Neuronal stem cell (in vitro differentiated cells): ENCODE results near the gene ANXA10.
"Not testable (repeated sequence)": the region's sequence is repeated elsewhere in the genome, so short reads cannot be mapped to it uniquely, and the experiment has no call there.

Source experiments
- DNase-seq: peaks from one replicate; pipeline ENCODE4 v3.0.0-alpha.2; 2013; ENCODE audit warnings: low spot score
- H2AFZ ChIP-seq: one replicate; pipeline ENCODE4 v1.6.1; 2013; ENCODE audit warnings: mild to moderate bottlenecking, low read length, inconsistent platforms
- H2AK5ac ChIP-seq: 2 replicates; pipeline ENCODE4 v1.6.1; 2013; ENCODE audit warnings: low read depth, mild to moderate bottlenecking, inconsistent platforms, low read length, moderate library complexity, mixed read lengths
- H2BK120ac ChIP-seq: 2 replicates; pipeline ENCODE4 v1.6.1; 2013; ENCODE audit warnings: low read depth, mild to moderate bottlenecking, inconsistent platforms, low read length, moderate library complexity, mixed read lengths
- H2BK12ac ChIP-seq: one replicate; pipeline ENCODE4 v1.6.1; 2013; ENCODE audit warnings: low read length, inconsistent platforms
- H2BK15ac ChIP-seq: 2 replicates; pipeline ENCODE4 v1.6.1; 2013; ENCODE audit warnings: mild to moderate bottlenecking, low read length, inconsistent platforms, mixed read lengths
- H2BK5ac ChIP-seq: one replicate; pipeline ENCODE4 v1.6.1; 2013; ENCODE audit warnings: inconsistent platforms, mild to moderate bottlenecking, low read length, moderate library complexity
- H3K14ac ChIP-seq: one replicate; pipeline ENCODE4 v1.6.1; 2013; ENCODE audit warnings: low read length, inconsistent platforms
- H3K18ac ChIP-seq: 2 replicates; pipeline ENCODE4 v1.6.1; 2013; ENCODE audit warnings: low read length, inconsistent platforms
- H3K23ac ChIP-seq: 2 replicates; pipeline ENCODE4 v1.6.1; 2013; ENCODE audit warnings: low read depth, mild to moderate bottlenecking, mixed read lengths, low read length, inconsistent platforms; ENCODE audit not compliant: poor library complexity
- H3K27ac ChIP-seq: replicated peaks from 3 replicates; pipeline ENCODE4 v1.5.1; 2013; ENCODE audit warnings: low read length, inconsistent platforms
- H3K27me3 ChIP-seq, 3 experiments: 2 replicates each; pipeline ENCODE4 v1.6.1; 2013; ENCODE audit warnings: low read length in 3 of 3, mild to moderate bottlenecking in 2 of 3, inconsistent platforms in 1 of 3, low read depth in 1 of 3, mixed read lengths in 1 of 3, moderate library complexity in 1 of 3; ENCODE audit not compliant: control insufficient read depth in 3 of 3, insufficient read depth in 3 of 3
- H3K36me3 ChIP-seq, 2 donors: replicated peaks in 1 of 2; 2 replicates each; pipeline ENCODE4 v1.6.1; 2013; ENCODE audit warnings: low read length in 2 of 2; ENCODE audit not compliant: control insufficient read depth in 2 of 2, insufficient read depth in 2 of 2
- H3K4ac ChIP-seq: 2 replicates; pipeline ENCODE4 v1.6.1; 2013; ENCODE audit warnings: inconsistent platforms, mild to moderate bottlenecking, low read length, moderate library complexity
- H3K4me1 ChIP-seq, 2 donors: 1 replicate in 1 of 2; 2 replicates in 1 of 2; pipeline ENCODE4 v1.6.1; 2013; ENCODE audit warnings: low read length in 2 of 2, low read depth in 1 of 2; ENCODE audit not compliant: control insufficient read depth in 2 of 2, insufficient read depth in 1 of 2
- H3K4me2 ChIP-seq: one replicate; pipeline ENCODE4 v1.6.1; 2013; ENCODE audit warnings: mild to moderate bottlenecking, low read length, inconsistent platforms; ENCODE audit not compliant: insufficient read depth, poor library complexity, severe bottlenecking
- H3K4me3 ChIP-seq, 2 donors: 2 replicates each; pipeline ENCODE4 v1.5.1; 2013; ENCODE audit warnings: low read length in 2 of 2, mild to moderate bottlenecking in 2 of 2, inconsistent platforms in 1 of 2, moderate library complexity in 1 of 2
- H3K79me1 ChIP-seq: one replicate; pipeline ENCODE4 v1.6.1; 2013; ENCODE audit warnings: low read depth, mild to moderate bottlenecking, inconsistent platforms, low read length, moderate library complexity
- H3K9ac ChIP-seq: one replicate; pipeline ENCODE4 v1.6.1; 2013; ENCODE audit warnings: mild to moderate bottlenecking, low read depth, low read length, inconsistent platforms; ENCODE audit not compliant: poor library complexity
- H3K9me3 ChIP-seq, 2 donors: replicated peaks in 1 of 2; 2 replicates each; pipeline versions ENCODE3 to v1.6.1; 2013; ENCODE audit warnings: low read length in 2 of 2, mild to moderate bottlenecking in 2 of 2, inconsistent platforms in 1 of 2, low read depth in 1 of 2, mixed read lengths in 1 of 2, moderate library complexity in 1 of 2; ENCODE audit not compliant: control insufficient read depth in 2 of 2, insufficient read depth in 1 of 2
- H4K8ac ChIP-seq: one replicate; pipeline ENCODE4 v1.6.1; 2013; ENCODE audit warnings: low read depth, mild to moderate bottlenecking, inconsistent platforms, low read length, moderate library complexity
- H4K91ac ChIP-seq: one replicate; pipeline ENCODE4 v1.6.1; 2013; ENCODE audit warnings: low read length, low read depth, mild to moderate bottlenecking, inconsistent platforms; ENCODE audit not compliant: poor library complexity
- WGBS, 2 donors: extraction: QIAGEN DNeasy Blood & Tissue Kit; methylation state at CpG; one replicate each; pipeline ENCODE4 v1.1.7; 2013; ENCODE audit warnings: missing lambda C conversion rate in 2 of 2, mixed read lengths in 1 of 2; ENCODE audit not compliant: insufficient read length in 2 of 2, insufficient replicate concordance in 1 of 2; ENCODE audit errors: extremely low coverage in 2 of 2; 5-methylcytosine and 5-hydroxymethylcytosine counted together

Gene ANXA10

DNA sequence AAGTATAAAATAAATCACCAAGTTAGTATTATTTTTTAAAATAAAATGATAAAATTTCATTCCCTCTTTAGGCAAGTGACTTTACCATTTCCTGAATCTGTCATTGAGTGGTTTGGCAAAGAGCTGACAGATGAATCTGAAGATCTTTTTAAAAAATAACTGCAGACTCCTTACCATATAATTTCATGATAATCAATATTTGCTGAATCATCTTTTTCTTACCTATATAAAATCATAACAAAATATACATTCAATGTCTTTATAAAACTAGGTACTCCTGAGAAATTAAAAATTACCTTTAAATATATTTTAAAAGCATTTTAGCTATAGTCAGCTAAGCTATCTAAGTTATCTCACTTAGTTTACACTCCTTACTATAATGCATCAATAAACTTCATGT lies 17.2 kb downstream of the ANXA10 start:
- no peak overlapping the region for H2BK120ac ChIP-seq
- H3K4me2 ChIP-seq = no peak overlapping the region
- no peak overlapping the region for H3K18ac ChIP-seq
- H3K4me1 ChIP-seq = no peaks in the 10 kb centered on the region
- H3K4ac ChIP-seq = no peak overlapping the region
- H3K14ac ChIP-seq = no peak overlapping the region
- no peaks in the 10 kb centered on the region for H3K27me3 ChIP-seq
- no peaks in the 10 kb centered on the region for H3K79me1 ChIP-seq
- no peak overlapping the region for H3K9ac ChIP-seq
- no peak overlapping the region for H4K91ac ChIP-seq
- H2BK12ac ChIP-seq = no peak overlapping the region
- H3K4me3 ChIP-seq = no peak overlapping the region
- H3K36me3 ChIP-seq = no peaks in the 10 kb centered on the region
- no peak overlapping the region for H4K8ac ChIP-seq
- H3K23ac ChIP-seq = no peak overlapping the region
- H2BK5ac ChIP-seq = no peak overlapping the region
- no peak overlapping the region for H2AFZ ChIP-seq
- no peak overlapping the region for H2BK15ac ChIP-seq
- no peak for DNase-seq
- H2AK5ac ChIP-seq = no peak overlapping the region
- no peaks in the 10 kb centered on the region for H3K9me3 ChIP-seq
- H3K27ac ChIP-seq = no peak overlapping the region

DNA sequence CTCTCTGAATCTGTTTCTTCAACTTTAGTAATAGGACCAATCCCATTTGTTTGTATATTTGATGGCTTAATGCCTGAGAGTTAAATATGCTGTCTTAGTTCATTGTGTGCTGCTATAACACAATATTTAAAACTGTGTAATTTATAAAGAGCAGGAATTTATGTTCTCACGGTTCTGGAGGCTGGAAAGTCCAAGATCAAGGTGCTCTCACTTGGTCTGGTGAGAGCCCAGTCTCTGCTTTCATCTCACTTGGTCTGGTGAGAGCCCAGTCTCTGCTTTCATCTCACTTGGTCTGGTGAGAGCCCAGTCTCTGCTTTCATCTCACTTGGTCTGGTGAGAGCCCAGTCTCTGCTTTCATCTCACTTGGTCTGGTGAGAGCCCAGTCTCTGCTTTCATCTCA lies 20.7 kb downstream of the ANXA10 start:
- not testable (repeated sequence) for H4K8ac ChIP-seq, H3K36me3 ChIP-seq, H4K91ac ChIP-seq, H2BK5ac ChIP-seq, H3K27ac ChIP-seq, H3K79me1 ChIP-seq, H2BK12ac ChIP-seq, H2BK120ac ChIP-seq, DNase-seq, H2BK15ac ChIP-seq, H3K23ac ChIP-seq, H3K4ac ChIP-seq, H3K4me1 ChIP-seq, H3K9me3 ChIP-seq, H3K4me2 ChIP-seq, H3K18ac ChIP-seq, H3K14ac ChIP-seq, H2AK5ac ChIP-seq, H3K27me3 ChIP-seq, H3K9ac ChIP-seq
- Histone ChIP-seq H3K4me3 (peak overlapping the region in 1 of 2 donors; percentile 24), H2AFZ (peak overlapping the region; percentile 77)
- no CpG with 5 or more reads among the region's 1 CpG for WGBS, 2 donors

DNA sequence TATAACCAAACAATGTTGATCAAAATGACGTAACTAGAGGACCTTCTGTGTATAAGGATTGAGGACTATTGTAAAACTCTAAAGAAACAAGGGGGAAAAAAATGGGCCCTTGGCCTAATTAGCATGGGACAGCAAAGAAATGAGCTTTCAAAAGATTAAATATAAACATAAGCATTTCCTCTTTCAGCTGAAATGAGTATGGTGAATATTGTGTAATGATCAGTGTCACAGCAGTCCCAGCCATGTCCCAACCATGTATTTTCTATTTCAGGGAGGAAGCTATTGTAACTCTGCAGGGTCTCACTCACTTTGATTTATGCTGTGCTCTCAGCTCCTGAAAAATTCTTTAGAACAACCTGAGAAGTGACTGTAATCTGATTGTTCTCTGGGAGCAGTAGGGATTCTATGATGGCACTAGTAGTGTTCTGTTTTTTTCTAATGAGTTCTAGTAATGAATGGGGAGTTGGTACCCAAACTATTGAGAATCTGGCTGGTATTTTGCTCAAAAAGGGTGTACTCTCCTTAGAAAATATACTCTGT lies 25.8 kb downstream of the ANXA10 start:
- no peaks in the 10 kb centered on the region for H3K36me3 ChIP-seq
- no peak for DNase-seq
- H2BK12ac ChIP-seq = no peak overlapping the region
- H4K91ac ChIP-seq = no peak overlapping the region
- H3K79me1 ChIP-seq = no peaks in the 10 kb centered on the region
- no peak overlapping the region for H3K4ac ChIP-seq
- H2BK5ac ChIP-seq = no peak overlapping the region
- H2AFZ ChIP-seq = no peak overlapping the region
- no peak overlapping the region for H3K27ac ChIP-seq
- H3K4me2 ChIP-seq = no peak overlapping the region
- no peak overlapping the region for H3K9ac ChIP-seq
- no CpG with 5 or more reads among the region's 1 CpG for WGBS, 2 donors
- H3K23ac ChIP-seq = no peak overlapping the region
- H2BK120ac ChIP-seq = no peak overlapping the region
- no peak overlapping the region for H2BK15ac ChIP-seq
- H4K8ac ChIP-seq = no peak overlapping the region
- H3K9me3 ChIP-seq = no peaks in the 10 kb centered on the region
- H3K27me3 ChIP-seq = no peaks in the 10 kb centered on the region
- H3K14ac ChIP-seq = no peak overlapping the region
- H3K4me1 ChIP-seq = no peaks in the 10 kb centered on the region
- no peak overlapping the region for H3K4me3 ChIP-seq
- no peak overlapping the region for H3K18ac ChIP-seq
- H2AK5ac ChIP-seq = no peak overlapping the region

DNA sequence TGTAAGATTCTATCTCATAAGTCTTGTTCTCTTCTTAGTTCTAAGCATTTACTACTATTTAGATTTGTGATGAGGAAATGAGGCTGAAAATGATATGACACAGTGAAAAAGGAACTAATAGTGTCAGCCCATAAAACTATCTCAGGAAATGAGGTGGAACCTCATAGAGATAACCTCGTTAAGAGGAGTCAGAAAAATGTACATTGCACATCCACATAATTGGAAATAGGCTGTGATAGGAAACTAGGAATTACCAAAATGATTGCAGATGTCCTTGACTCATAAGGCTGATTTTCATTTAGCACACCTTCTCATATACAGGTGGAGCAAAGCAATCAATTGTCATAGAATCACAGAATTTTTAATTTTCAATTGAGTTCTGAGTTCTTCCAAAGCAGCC lies 26.8 kb downstream of the ANXA10 start:
- Histone ChIP-seq H3K27me3 (no peaks in the 10 kb centered on the region), H3K9ac (no peak overlapping the region), H3K4ac (no peak overlapping the region), H2AFZ (no peak overlapping the region), H3K4me1 (no peaks in the 10 kb centered on the region), H2BK12ac (no peak overlapping the region), H2BK5ac (no peak overlapping the region), H2BK15ac (no peak overlapping the region), H3K4me2 (no peak overlapping the region), H4K8ac (no peak overlapping the region), H2AK5ac (no peak overlapping the region), H3K23ac (no peak overlapping the region), H3K36me3 (no peaks in the 10 kb centered on the region), H2BK120ac (no peak overlapping the region), H3K18ac (no peak overlapping the region), H3K27ac (no peak overlapping the region), H3K9me3 (no peaks in the 10 kb centered on the region), H4K91ac (no peak overlapping the region), H3K4me3 (no peak overlapping the region), H3K79me1 (no peaks in the 10 kb centered on the region), H3K14ac (no peak overlapping the region)
- WGBS, 2 donors = no CpG with 5 or more reads among the region's 1 CpG
- no peak for DNase-seq
